Endothelial cell of umbilical vein (primary cell): Measurements from ENCODE around the gene CD48. TPM values are rescaled to one million over a fixed set of nuclear protein-coding genes. Genes with fewer than 3 reads are reported as not detected.
"Not testable (repeated sequence)": the region's sequence is repeated elsewhere in the genome, so short reads cannot be mapped to it uniquely, and the experiment has no call there.

Experiments
- BruUV-seq: library from RNA; stranded (reverse); fragments of 400-500 nt; replicated peaks from 2 replicates; lab custom pipeline; 2021; lab: Mats Ljungman, UMichigan
- CTCF ChIA-PET: fragments of 300-600, 350-600 bp; sonication (Branson Sonifier 250); formaldehyde crosslinking; loops from one replicate; lab custom pipeline; 2021; ENCODE audit warnings: antibody characterized with exemption, inconsistent platforms; lab: Charles Lee
- POLR2A ChIA-PET: fragments of 300-600, 350-600 bp; sonication (Branson Sonifier 250); formaldehyde crosslinking; loops from one replicate; lab custom pipeline; 2021; ENCODE audit warnings: antibody characterized with exemption, inconsistent platforms; lab: Charles Lee
- DNase-seq: peaks from one replicate; pipeline ENCODE4 v3.0.0-alpha.2; 2011; ENCODE audit warnings: low read depth, low spot score
- FAIRE-seq: peaks from 2 replicates; lab custom pipeline; 2011; peaks lifted over from hg19 to GRCh38; lab: Jason Lieb, UNC
- H2AFZ ChIP-seq: 2 replicates; pipeline ENCODE4 v1.6.0; 2012; ENCODE audit warnings: low read depth, low read length, control low read depth, inconsistent platforms
- H3K27ac ChIP-seq: 2 replicates; pipeline ENCODE4 v1.5.1; 2011; ENCODE audit warnings: low read depth, mild to moderate bottlenecking, control low read depth, low read length, moderate library complexity; ENCODE audit not compliant: insufficient read depth
- H3K27me3 ChIP-seq, 2 experiments: 2 replicates each; pipeline versions ENCODE4 v1.6.0 to v1.6.1; 2011; ENCODE audit warnings: low read length in 2 of 2, mixed read lengths in 1 of 2; ENCODE audit not compliant: control insufficient read depth in 2 of 2, insufficient read depth in 2 of 2
- H3K36me3 ChIP-seq, 2 experiments: 2 replicates in 1 of 2; 3 replicates in 1 of 2; pipeline ENCODE4 v1.5.1; 2011; ENCODE audit warnings: low read length in 2 of 2, mild to moderate bottlenecking in 1 of 2, moderate library complexity in 1 of 2; ENCODE audit not compliant: control insufficient read depth in 2 of 2, insufficient read depth in 2 of 2; ENCODE audit errors: extremely low read depth in 1 of 2
- H3K4me1 ChIP-seq: 3 replicates; pipeline ENCODE4 v1.5.1; 2011; ENCODE audit warnings: mild to moderate bottlenecking, low read length; ENCODE audit not compliant: control insufficient read depth, insufficient read depth; ENCODE audit errors: extremely low read depth
- H3K4me2 ChIP-seq: 2 replicates; pipeline ENCODE4 v1.6.1; 2011; ENCODE audit warnings: low read length, control low read depth, mixed read lengths; ENCODE audit not compliant: insufficient read depth
- H3K4me3 ChIP-seq, 3 experiments: fragments of 200-600 bp in 1 of 3; sonication (generic), shearing (Covaris generic) in 1 of 3; replicated peaks in 1 of 3; 2 replicates each; pipeline ENCODE4 v1.5.1; 2011 to 2016; ENCODE audit warnings: control low read depth in 3 of 3, low read length in 3 of 3, mild to moderate bottlenecking in 2 of 3, inconsistent platforms in 1 of 3, low read depth in 1 of 3, moderate library complexity in 1 of 3; ENCODE audit not compliant: insufficient read depth in 1 of 3
- H3K79me2 ChIP-seq: 2 replicates; pipeline ENCODE4 v1.6.0; 2012; ENCODE audit warnings: low read length, inconsistent platforms; ENCODE audit not compliant: control insufficient read depth, insufficient read depth
- H3K9ac ChIP-seq: replicated peaks from 2 replicates; pipeline ENCODE3; 2011; ENCODE audit warnings: low read length, control low read depth; ENCODE audit not compliant: insufficient read depth; ENCODE audit errors: extremely low read depth
- H3K9me1 ChIP-seq: replicated peaks from 3 replicates; pipeline ENCODE4 v1.6.0; 2011; ENCODE audit warnings: mild to moderate bottlenecking, low read length; ENCODE audit not compliant: control insufficient read depth, insufficient read depth; ENCODE audit errors: extremely low read depth
- H3K9me3 ChIP-seq: replicated peaks from 2 replicates; pipeline ENCODE4 v1.5.1; 2012; ENCODE audit warnings: low read length, inconsistent platforms; ENCODE audit not compliant: control insufficient read depth, insufficient read depth
- H4K20me1 ChIP-seq: replicated peaks from 2 replicates; pipeline ENCODE3; 2011; ENCODE audit warnings: mild to moderate bottlenecking, low read length; ENCODE audit not compliant: control insufficient read depth, insufficient read depth; ENCODE audit errors: extremely low read depth
- GATA2 ChIP-seq: IDR thresholded peaks from 2 replicates; pipeline ENCODE4 v1.7.0; 2011; ENCODE audit warnings: low read depth, mild to moderate bottlenecking, moderate library complexity, mixed read lengths, low read length; ENCODE audit not compliant: insufficient read length, insufficient read depth
- JUN ChIP-seq: IDR thresholded peaks from 2 replicates; pipeline ENCODE4 v1.6.1; 2011; ENCODE audit warnings: borderline replicate concordance, low read depth; ENCODE audit not compliant: insufficient read length, insufficient read depth
- MYC ChIP-seq: IDR thresholded peaks from one replicate; pipeline ENCODE4 v1.6.1; 2011; ENCODE audit warnings: mild to moderate bottlenecking, low read depth, low read length
- dilution Hi-C: fragments of 300-500 bp; cut with MboI; formaldehyde crosslinking; loops from one replicate; pipeline ENCODE4 v1.15.0; 2019; ENCODE audit warnings: low sequenced_read_pairs; ENCODE audit not compliant: extremely low pct_ligation_motif_present
- intact Hi-C: fragments of 100-400 bp; cut with micrococcal nuclease; formaldehyde crosslinking; loops from one replicate; pipeline ENCODE4 v1.10.0; 2022
- polyA plus RNA-seq, 4 experiments: library from polyadenylated mRNA; depleted of rRNA in 3 of 4; stranded (reverse) in 3 of 4; unstranded in 1 of 4; fragments of >200 nt; gene quantifications; 2 replicates each; pipeline versions ENCODE4 v1.2.1 to v1.2.3, GENCODE V29; 2011 to 2012; ENCODE audit warnings: missing spikeins in 1 of 4
- total RNA-seq: library from RNA; stranded (reverse); gene quantifications from 2 replicates; pipeline ENCODE4 v1.2.3, GENCODE V29; 2021
- TF ChIP-seq, protein P1 (sequence below), 2 donors: IDR thresholded peaks; 1 replicate in 1 of 2; 2 replicates in 1 of 2; pipeline ENCODE4 v1.5.1; 2011; ENCODE audit warnings: low read length in 2 of 2, mild to moderate bottlenecking in 2 of 2, moderate library complexity in 2 of 2, control low read depth in 1 of 2, inconsistent platforms in 1 of 2, low read depth in 1 of 2; ENCODE audit not compliant: insufficient read depth in 1 of 2; ENCODE audit errors: extremely low read depth in 1 of 2

The CD48 gene
- total and polyA plus RNA-seq, 2 donors (not counting 3 experiments of a cell fraction or from before 2014, with no cell fraction given), result not detected

DNA sequence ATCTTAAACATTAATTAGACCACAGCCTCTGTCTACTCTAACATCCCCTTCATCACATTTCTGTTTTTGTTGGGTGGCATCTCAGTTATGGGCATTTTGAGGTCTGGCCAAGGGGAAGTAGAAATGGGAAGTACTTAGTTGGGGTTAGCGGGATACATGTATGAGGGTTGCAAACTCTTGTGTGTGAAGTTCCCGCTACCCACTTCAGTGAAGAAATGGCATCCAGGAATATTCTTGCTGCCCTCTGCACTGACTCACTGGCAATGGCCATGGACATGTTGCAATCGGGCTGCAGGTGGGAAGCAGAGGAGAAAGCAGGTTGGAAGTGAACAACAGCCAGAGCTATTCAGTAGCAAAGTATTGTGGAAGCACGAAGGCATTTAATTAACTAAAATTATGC lies 7.4 kb downstream of the CD48 start:
- no peaks in the 10 kb centered on the region for H3K9me3 ChIP-seq
- H2AFZ ChIP-seq, result no peak overlapping the region
- no peaks in the 10 kb centered on the region for H3K36me3 ChIP-seq
- H3K4me1 ChIP-seq, result no peaks in the 10 kb centered on the region
- H4K20me1 ChIP-seq, result no peaks in the 10 kb centered on the region
- no TSS peak for BruUV-seq
- TF ChIP-seq GATA2 (no peak), MYC (no peak), JUN (no peak)
- intact Hi-C loops (no loop called here), dilution Hi-C loops (no loop called here)
- no peaks in the 10 kb centered on the region for H3K79me2 ChIP-seq
- H3K9ac ChIP-seq, result no peak overlapping the region
- no peaks in the 10 kb centered on the region for H3K9me1 ChIP-seq
- ChIA-PET POLR2A (no interaction called here), CTCF (no interaction called here)
- DNase-seq (no peak), FAIRE-seq (no peak)
- peaks cover 0 to 7% of the 10 kb centered on the region in 2 experiments for H3K27me3 ChIP-seq
- no peak overlapping the region for H3K4me3 ChIP-seq
- H3K4me2 ChIP-seq, result no peak overlapping the region
- H3K27ac ChIP-seq, result no peak overlapping the region

DNA sequence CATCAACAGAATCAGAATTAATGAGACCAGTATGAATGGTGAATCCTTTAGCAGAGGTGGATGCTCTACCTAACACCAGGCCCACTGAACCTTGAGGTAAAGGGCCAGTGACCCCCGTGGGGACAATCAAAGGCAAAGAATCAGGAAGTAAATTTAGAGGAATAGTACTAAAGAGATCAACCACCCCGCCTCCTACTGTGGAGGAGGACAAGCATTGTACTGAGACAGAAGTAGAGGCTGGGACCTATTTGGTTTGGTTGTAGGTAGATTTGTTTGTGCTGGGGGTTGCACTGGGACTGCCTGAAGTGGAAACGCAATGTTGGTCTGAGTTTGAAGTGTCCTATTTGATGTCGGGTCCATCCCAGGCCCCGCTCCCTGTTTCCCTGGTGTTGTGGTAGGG lies 9.5 kb downstream of the CD48 start:
- ChIA-PET CTCF (no interaction called here), POLR2A (no interaction called here)
- Histone ChIP-seq H3K4me1 (no peaks in the 10 kb centered on the region), H3K36me3 (no peaks in the 10 kb centered on the region), H3K9ac (no peak overlapping the region), H3K4me3 (no peak overlapping the region), H3K4me2 (no peak overlapping the region), H2AFZ (no peak overlapping the region), H3K27ac (no peak overlapping the region), H3K9me3 (no peaks in the 10 kb centered on the region), H3K27me3 (peaks cover 0 to 1% of the 10 kb centered on the region in 2 experiments), H3K9me1 (no peaks in the 10 kb centered on the region), H3K79me2 (no peaks in the 10 kb centered on the region), H4K20me1 (no peaks in the 10 kb centered on the region)
- dilution Hi-C loops, result no loop called here
- no peak for FAIRE-seq
- DNase-seq, result no peak
- intact Hi-C loops, result no loop called here
- no TSS peak for BruUV-seq
- TF ChIP-seq, protein P1, sequence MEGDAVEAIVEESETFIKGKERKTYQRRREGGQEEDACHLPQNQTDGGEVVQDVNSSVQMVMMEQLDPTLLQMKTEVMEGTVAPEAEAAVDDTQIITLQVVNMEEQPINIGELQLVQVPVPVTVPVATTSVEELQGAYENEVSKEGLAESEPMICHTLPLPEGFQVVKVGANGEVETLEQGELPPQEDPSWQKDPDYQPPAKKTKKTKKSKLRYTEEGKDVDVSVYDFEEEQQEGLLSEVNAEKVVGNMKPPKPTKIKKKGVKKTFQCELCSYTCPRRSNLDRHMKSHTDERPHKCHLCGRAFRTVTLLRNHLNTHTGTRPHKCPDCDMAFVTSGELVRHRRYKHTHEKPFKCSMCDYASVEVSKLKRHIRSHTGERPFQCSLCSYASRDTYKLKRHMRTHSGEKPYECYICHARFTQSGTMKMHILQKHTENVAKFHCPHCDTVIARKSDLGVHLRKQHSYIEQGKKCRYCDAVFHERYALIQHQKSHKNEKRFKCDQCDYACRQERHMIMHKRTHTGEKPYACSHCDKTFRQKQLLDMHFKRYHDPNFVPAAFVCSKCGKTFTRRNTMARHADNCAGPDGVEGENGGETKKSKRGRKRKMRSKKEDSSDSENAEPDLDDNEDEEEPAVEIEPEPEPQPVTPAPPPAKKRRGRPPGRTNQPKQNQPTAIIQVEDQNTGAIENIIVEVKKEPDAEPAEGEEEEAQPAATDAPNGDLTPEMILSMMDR (IDR thresholded peaks at IDR 0.05; ENCODE audit: extremely low read depth in 1 of 2, insufficient read depth in 1 of 2, low read depth in 1 of 2, low read length in 2 of 2), result no peak

DNA sequence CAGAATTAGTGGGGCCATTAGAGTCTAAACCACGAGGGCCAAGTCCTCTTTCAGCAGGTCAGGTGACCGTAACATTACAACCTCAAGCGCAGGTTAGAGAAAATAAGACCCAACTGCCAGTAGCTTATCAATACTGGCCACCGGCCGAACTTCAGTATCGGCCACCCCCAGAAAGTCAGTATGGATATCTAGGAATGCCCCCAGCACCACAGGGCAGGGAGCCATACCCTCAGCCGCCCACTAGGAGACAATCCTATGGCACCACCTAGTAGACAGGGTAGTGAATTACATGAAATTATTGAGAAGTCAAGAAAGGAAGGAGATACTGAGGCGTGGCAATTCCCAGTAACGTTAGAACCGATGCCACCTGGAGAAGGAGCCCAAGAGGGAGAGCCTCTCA lies 19.2 kb downstream of the CD48 start:
- H4K20me1 ChIP-seq, H3K27ac ChIP-seq, POLR2A ChIA-PET, intact Hi-C loops, H3K27me3 ChIP-seq, H3K4me3 ChIP-seq, H3K9me3 ChIP-seq, H3K79me2 ChIP-seq, H2AFZ ChIP-seq, BruUV-seq, dilution Hi-C loops, H3K4me1 ChIP-seq, H3K4me2 ChIP-seq, H3K9me1 ChIP-seq, H3K9ac ChIP-seq, DNase-seq, H3K36me3 ChIP-seq, FAIRE-seq: not testable (repeated sequence)
- CTCF ChIA-PET, result interaction anchor here (1.0 kb wide), 1 partner anchor 17 kb away, joined by 4 read pairs; no protein-coding TSS in a partner anchor
